GM13977 (cell line): Measurements from ENCODE around the gene ALDH1A1.

Source experiments
- DNase-seq: peaks from one replicate; pipeline ENCODE4 v3.0.0; 2012; ENCODE audit warnings: low spot score
- CTCF ChIP-seq: IDR thresholded peaks from 2 replicates; pipeline ENCODE4 v1.5.1; 2012; ENCODE audit warnings: mild to moderate bottlenecking, control low read depth; ENCODE audit not compliant: insufficient read depth; ENCODE audit errors: extremely low read depth, missing control alignments
- in situ Hi-C: fragments of 300-500 bp; cut with MboI; formaldehyde crosslinking; loops from one replicate; pipeline ENCODE4 v1.12.0; 2022; ENCODE audit warnings: low sequenced_read_pairs, low pct_unique_long_range_greater_than_20kb, mixed read lengths, inconsistent platforms; ENCODE audit not compliant: unreplicated experiment

Gene ALDH1A1

GRCh38 chr9:72980183-72980582, 27.3 kb upstream of the ALDH1A1 start:
- no peak for DNase-seq
- in situ Hi-C loops: no loop called here
- TF ChIP-seq CTCF: no peak

GRCh38 chr9:72979405-72980100, 26.7 kb upstream of the ALDH1A1 start:
- TF ChIP-seq CTCF: no peak
- DNase-seq: no peak
- in situ Hi-C loops: no loop called here

GRCh38 chr9:72978744-72979143, 25.9 kb upstream of the ALDH1A1 start:
- no peak for DNase-seq
- in situ Hi-C loops: no loop called here
- no peak for TF ChIP-seq CTCF

- in situ Hi-C loops: no loop called here
- TF ChIP-seq CTCF: no peak
- DNase-seq: no peak
Measured at GRCh38 chr9:72977670-72978069, 24.8 kb upstream of the ALDH1A1 start.

GRCh38 chr9:72974501-72974900, 21.6 kb upstream of the ALDH1A1 start:
- DNase-seq: no peak
- in situ Hi-C loops: no loop called here
- TF ChIP-seq CTCF: no peak

GRCh38 chr9:72972636-72973035, 19.8 kb upstream of the ALDH1A1 start:
- in situ Hi-C loops: no loop called here
- DNase-seq: no peak
- no peak for TF ChIP-seq CTCF
